HG03575 (cell line): ENCODE measurements around the gene AHR.
"Not testable (repeated sequence)": the region's sequence is repeated elsewhere in the genome, so short reads cannot be mapped to it uniquely, and the experiment has no call there.

Experiments used
- ATAC-seq: cut with Tn5 transposase; IDR thresholded peaks from one replicate; pipeline ENCODE4 v1.9.1; 2021; ENCODE audit not compliant: unreplicated experiment, insufficient number of reproducible peaks, low FRiP score; ENCODE audit errors: extremely low read depth

The AHR gene

DNA sequence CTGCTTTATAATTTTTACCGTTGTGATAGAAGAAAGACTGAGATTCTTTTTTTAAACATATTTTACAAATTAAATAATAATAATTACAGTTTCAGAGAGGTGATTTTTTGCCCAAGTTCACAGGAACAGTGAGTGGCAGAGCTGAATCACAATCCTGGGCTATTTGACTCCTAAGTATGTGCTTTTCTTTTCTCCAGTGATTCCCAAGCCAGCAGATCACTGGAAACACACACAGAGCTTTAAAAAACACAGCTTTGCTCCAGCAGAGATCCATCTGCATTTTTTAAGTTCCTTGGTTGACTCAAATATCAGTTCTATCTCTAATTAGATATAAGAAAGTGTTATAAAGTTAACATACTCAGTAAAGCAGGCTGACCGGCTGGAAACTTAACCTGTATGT, 69.0 kb downstream of the AHR start:
- no peak for ATAC-seq

DNA sequence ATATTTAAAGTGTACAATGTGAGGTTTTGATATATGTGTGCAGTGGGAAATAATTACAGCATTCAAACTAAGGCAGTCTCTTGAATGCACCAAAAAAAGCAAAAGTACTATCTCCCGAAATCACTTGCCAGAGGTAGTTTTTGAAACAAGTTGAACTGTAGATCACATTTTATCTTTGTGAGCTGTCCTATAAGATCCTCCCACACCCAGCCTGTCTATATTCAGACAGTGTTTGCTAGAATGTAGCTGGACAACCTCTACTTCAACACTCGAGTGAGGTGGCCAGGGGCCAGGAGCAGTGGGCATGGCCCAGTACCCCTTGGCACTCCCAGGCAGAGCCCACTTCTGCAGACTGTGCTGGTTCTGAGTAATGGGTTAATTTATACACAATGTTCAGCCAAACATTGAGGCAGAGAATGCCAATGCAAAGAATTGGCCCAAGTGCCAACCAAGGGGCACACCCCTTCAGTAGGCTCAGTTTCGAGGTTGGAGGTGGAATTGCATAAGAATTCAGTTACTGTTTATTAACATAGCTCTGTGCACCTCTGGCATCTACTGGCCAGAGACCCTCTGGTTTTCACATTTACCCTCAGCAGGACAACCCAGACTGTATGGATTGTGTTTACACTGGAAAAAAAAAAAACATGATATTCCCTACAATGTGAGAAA, 70.5 kb downstream of the AHR start:
- no peak for ATAC-seq

DNA sequence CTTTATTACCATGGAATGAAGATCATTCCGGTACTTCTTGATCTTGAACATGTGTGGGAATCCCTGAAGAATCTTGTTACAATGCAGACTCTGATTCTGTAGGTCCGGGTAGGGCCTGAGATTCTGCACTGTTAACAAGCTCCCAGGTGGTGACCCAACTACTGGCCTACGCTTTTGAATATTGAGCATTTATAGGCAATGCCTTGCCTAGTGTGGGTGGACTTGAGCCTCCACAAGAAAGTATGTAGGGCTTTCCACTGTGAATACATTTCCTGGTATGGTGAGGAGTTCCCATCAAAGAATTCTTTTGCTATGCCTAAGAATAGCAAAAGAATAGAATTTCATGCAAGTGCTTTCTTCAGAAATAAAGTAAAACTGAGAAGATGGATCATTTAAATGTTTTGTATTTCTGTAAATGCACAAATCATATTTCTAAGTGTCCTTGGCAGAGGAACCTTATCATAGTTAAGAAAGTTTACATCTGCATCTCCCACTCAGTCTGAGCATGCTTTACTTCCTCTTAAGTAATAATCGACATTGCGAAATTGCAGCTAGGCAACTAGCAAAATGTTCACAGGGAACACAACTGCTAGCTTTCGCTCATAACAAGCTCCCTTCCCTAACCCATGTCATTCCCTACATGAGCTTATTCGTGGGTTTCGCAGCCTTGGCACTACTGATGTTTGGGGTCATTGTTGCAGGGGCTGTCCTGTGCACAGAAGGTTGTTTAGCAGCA, 71.4 kb downstream of the AHR start:
- no peak for ATAC-seq

DNA sequence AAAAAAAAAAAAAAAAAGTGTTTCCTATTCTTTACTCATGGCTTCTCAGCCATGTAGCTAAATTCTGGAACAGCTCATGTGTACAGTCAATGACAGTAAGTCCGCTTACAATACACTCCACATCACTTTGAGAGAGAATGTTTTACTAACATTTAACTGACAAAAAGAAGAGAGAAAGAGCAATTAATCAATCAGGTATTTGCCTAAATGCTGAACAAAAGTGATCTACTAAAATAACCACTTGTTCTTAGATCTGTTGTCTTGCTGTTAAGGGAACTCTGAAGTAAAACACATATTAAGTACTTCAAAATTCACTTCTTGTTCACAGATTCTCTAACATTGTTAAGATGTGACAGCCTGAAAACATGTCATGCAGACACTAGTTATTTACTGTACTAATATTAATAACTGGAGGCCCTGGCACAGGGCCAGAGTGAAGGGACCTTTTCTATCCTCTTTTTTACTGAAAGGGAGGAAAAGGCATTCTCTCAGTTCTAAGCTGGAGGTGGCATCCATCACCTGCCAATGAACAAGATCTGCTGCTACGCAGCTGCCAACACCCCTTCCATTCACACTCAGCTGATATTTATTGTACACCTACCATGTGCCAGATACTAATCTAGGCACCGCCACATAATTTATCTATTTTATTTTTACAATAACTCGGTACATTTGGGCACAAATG, 72.6 kb downstream of the AHR start:
- no peak for ATAC-seq

- no peak for ATAC-seq
Measured at GRCh38 chr7:17371671-17372524, 73.4 kb downstream of the AHR start.

- ATAC-seq: no peak
Measured at GRCh38 chr7:17374157-17374556, 75.7 kb downstream of the AHR start.

GRCh38 chr7:17374654-17375053, 76.2 kb downstream of the AHR start:
- no peak for ATAC-seq

DNA sequence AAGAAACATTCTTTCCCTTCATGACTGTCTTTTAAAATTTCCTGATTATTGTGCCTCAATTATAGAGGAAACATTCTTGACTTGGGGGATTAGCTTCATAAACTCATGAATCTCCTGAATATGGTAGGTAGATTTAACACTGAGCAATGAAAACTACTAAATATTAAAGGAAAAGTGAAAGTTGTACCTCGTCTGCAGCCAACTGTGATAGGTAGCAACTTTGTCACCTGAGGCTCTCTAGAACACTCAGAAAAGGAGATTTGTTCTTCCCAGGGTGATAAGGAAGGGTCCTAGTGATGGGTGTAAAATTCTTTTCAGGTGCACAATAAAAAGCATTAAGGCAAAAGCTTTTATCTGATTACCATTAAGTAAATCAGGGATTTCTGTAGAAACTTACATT, 78.1 kb downstream of the AHR start:
- ATAC-seq: no peak

GRCh38 chr7:17380736-17381662, 82.5 kb downstream of the AHR start:
- ATAC-seq: no peak

DNA sequence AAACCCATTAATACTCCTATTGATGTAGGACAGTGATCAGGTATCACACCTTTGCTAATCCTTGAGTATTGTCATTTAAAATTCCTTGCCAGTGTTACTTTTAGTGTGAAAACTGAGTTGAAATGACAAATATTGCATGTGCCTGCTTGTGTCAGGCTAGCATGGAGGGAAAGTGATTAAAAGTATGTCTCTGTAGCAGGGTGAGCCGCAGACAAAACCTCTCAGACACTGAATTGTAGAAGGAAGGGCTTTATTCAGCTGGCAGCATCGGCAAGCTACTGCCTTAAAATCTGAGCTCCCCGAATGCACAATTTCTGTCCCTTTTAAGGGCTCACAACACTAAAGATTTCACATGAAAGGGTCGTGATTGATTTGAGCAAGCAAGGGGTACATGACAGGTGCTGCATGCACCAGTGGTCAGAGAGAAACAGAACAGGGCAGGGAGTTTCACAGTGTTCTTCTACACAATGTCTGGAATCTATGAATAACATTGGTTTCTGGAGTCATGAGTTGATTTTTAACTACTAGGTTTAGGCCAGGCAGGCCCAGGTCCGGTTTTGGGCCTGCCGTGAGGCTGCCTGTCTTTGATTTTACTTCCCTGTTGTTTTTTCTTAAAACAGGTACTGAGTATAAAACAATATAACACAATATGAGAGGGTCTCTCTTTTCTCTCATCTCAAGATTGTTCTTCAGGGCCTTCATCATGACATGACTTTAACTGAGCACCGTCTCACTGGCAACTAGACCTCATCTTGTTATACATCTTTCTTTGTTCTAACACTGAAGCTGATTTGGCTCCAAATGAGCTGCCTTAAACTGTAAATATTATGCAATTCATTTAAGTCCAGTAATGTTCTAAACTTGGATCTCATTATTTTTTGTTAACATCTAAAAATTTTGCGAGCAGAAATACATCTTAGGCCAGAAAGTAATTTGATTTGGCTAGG, 84.2 kb downstream of the AHR start:
- ATAC-seq: not testable (repeated sequence)

DNA sequence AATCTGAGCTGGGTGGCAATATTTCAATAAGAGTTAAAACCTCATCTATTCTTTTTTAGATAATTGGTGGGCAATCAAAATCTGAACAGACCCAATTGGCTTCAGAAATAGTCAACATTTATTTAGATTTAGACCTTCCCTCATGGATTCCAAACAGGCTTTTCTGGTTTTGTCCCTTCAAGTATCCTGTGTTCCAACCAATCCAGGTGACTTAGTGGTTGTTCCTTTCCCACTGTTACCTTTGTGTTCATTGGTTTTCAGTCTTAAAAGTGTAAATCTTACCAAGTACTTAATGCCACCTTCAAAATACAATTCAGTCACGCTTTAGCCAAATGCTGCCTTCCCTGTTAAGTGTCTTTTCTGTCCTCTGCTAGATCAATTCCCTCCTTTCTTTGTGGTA, 85.9 kb downstream of the AHR start:
- no peak for ATAC-seq

DNA sequence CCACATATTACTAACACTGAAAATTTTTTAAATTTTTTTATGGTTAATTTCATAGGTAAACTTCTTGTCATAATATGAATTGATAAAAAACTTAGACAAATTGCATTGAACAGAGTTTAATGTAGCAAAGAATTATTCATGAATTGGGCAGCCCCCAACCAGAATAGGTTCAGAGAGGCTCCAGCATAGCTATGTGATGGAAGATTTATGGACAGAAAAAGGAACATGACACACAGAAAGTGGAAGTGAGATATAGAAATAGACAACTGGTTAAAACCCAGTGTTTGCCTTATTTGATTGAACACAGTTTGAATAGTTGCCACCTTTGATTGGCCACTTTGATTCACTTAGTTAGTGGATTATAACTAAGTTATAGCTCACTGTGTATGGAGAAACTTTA, 87.2 kb downstream of the AHR start:
- ATAC-seq: no peak

DNA sequence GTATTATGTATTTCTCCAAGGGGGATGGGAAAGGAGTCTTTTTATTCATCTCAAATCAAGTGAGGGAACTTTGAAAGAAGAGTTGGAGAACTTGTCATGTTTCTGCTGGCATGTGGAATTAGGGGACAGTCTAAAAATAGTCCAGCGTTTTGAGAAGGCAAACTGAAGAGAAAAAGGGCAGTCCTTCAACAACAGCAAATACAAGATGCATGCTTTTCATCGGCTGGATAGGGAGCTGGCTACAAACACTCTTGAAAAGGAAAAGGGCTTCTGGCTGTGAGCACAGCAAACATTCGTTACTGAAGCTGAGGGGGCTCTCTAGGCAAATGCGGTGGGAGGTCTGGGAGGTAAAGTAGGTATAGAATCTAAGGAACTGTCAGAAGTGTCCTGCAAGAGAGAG, 91.9 kb downstream of the AHR start:
- ATAC-seq: no peak

DNA sequence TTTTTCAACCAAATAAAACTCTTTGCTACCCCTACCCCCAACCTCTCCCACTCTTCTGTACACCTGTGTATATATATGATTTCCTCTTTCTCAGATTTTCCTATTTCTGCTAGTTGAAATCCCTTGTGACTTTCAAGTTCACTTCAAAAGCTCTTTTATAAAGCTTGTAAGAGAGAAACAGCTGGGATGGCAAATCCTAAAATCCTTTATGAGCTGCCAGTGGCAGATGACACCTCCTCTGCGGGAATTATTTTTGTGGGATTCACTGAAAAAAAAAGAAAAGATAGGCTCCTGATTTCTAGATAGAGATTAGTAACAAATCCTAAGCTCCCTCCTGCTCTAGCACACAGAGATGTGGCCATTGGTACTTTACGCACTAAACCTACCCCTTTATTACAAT, 92.9 kb downstream of the AHR start:
- ATAC-seq: no peak

DNA sequence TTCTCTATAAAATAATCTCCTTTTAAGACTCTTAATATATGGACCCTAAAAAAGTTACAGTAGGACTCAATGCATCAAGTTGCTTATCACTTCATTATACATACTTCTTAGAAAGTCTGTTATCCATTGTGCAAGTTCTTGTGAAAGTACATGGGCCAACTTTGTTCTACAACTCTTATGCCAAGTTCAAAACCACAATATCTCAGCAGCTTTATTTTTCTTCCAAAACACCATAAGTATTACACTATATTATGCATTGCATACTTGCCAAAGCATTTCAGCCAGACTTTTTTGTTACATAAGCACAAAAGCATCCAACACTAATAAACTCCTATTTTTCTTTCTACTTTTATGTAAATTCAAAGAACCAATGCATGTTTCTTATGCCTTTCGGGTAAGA, 94.4 kb downstream of the AHR start:
- no peak for ATAC-seq

- not testable (repeated sequence) for ATAC-seq
Measured at GRCh38 chr7:17394563-17394962, 96.1 kb downstream of the AHR start.
